Large intestine (tissue), 12 donors: ENCODE measurements around the gene DDOST. TPM values are rescaled to one million over a fixed set of nuclear protein-coding genes. Genes with fewer than 3 reads are reported as not detected.
A peak's percentile ranks its signal among the peaks of the same experiment; 100 is the strongest.

Source experiments
- DNase-seq, 2 donors: peaks; one replicate each; pipeline versions ENCODE4 v3.0.0 to v3.0.0-alpha.2; 2013
- H3K27ac ChIP-seq: one replicate; pipeline ENCODE4 v1.5.1; 2013; ENCODE audit warnings: low read length
- H3K27me3 ChIP-seq: 2 replicates; pipeline ENCODE4 v1.6.1; 2013; ENCODE audit warnings: low read length; ENCODE audit not compliant: control insufficient read depth, insufficient read depth
- H3K36me3 ChIP-seq: 2 replicates; pipeline ENCODE4 v1.6.1; 2013; ENCODE audit warnings: low read length; ENCODE audit not compliant: control insufficient read depth, insufficient read depth
- H3K4me1 ChIP-seq: one replicate; pipeline ENCODE4 v1.6.1; 2013; ENCODE audit warnings: low read length; ENCODE audit not compliant: control insufficient read depth, insufficient read depth
- H3K4me3 ChIP-seq: one replicate; pipeline ENCODE4 v1.5.1; 2013; ENCODE audit warnings: low read length
- H3K9me3 ChIP-seq: one replicate; pipeline ENCODE4 v1.6.1; 2013; ENCODE audit warnings: mild to moderate bottlenecking, low read depth, low read length, moderate library complexity; ENCODE audit not compliant: control insufficient read depth
- WGBS: methylation state at CpG from one replicate; pipeline ENCODE4 v1.1.5; 2013; ENCODE audit warnings: low lambda C conversion rate; ENCODE audit not compliant: insufficient coverage; 5-methylcytosine and 5-hydroxymethylcytosine counted together
- long read RNA-seq, 11 donors: transcript quantifications; one replicate each; lab custom pipeline, GENCODE V29; 2026
- polyA plus RNA-seq: library from polyadenylated mRNA; unstranded; fragments of 120-200 nt; gene quantifications from one replicate; pipeline ENCODE4 v1.2.1, GENCODE V29; 2013

The DDOST gene
- 201 TPM for polyA plus RNA-seq
- long read RNA-seq, donor 1, transcript DDOST-202 (11 exons, 2,126 nt): major isoform, 62 of 105 reads
- long read RNA-seq, donor 1, partial matches to known transcripts: 42 of 105 reads
- long read RNA-seq, donor 1, other reads (novel, unspliced or antisense): 0 of 105 reads
- long read RNA-seq, donor 2, transcript DDOST-202 (11 exons, 2,126 nt): major isoform, 121 of 198 reads
- long read RNA-seq, donor 2, transcript DDOST-205 (2 exons, 766 nt): minor isoform, 5 of 198 reads
- long read RNA-seq, donor 2, partial matches to known transcripts: 72 of 198 reads
- long read RNA-seq, donor 2, other reads (novel, unspliced or antisense): 0 of 198 reads
- long read RNA-seq, donor 3: 0 reads
- long read RNA-seq, donor 4, transcript DDOST-202 (11 exons, 2,126 nt): major isoform, 16 of 16 reads
- long read RNA-seq, donor 4, partial matches to known transcripts: 0 of 16 reads
- long read RNA-seq, donor 4, other reads (novel, unspliced or antisense): 0 of 16 reads
- long read RNA-seq, donor 5, transcript DDOST-202 (11 exons, 2,126 nt): major isoform, 69 of 70 reads
- long read RNA-seq, donor 5, partial matches to known transcripts: 0 of 70 reads
- long read RNA-seq, donor 5, other reads (novel, unspliced or antisense): 0 of 70 reads
- long read RNA-seq, donor 6, transcript DDOST-202 (11 exons, 2,126 nt): major isoform, 96 of 121 reads
- long read RNA-seq, donor 6, partial matches to known transcripts: 23 of 121 reads
- long read RNA-seq, donor 6, other reads (novel, unspliced or antisense): 0 of 121 reads
- long read RNA-seq, donor 7, transcript DDOST-202 (11 exons, 2,126 nt): major isoform, 35 of 40 reads
- long read RNA-seq, donor 7, partial matches to known transcripts: 5 of 40 reads
- long read RNA-seq, donor 7, other reads (novel, unspliced or antisense): 0 of 40 reads
- long read RNA-seq, donor 8, transcript DDOST-202 (11 exons, 2,126 nt): major isoform, 135 of 204 reads
- long read RNA-seq, donor 8, partial matches to known transcripts: 67 of 204 reads
- long read RNA-seq, donor 8, other reads (novel, unspliced or antisense): 0 of 204 reads
- long read RNA-seq, donor 9, transcript DDOST-202 (11 exons, 2,126 nt): major isoform, 98 of 150 reads
- long read RNA-seq, donor 9, partial matches to known transcripts: 50 of 150 reads
- long read RNA-seq, donor 9, other reads (novel, unspliced or antisense): 0 of 150 reads
- long read RNA-seq, donor 10, transcript DDOST-202 (11 exons, 2,126 nt): major isoform, 103 of 139 reads
- long read RNA-seq, donor 10, partial matches to known transcripts: 34 of 139 reads
- long read RNA-seq, donor 10, other reads (novel, unspliced or antisense): 0 of 139 reads
- long read RNA-seq, donor 11, transcript DDOST-202 (11 exons, 2,126 nt): major isoform, 84 of 94 reads
- long read RNA-seq, donor 11, partial matches to known transcripts: 10 of 94 reads
- long read RNA-seq, donor 11, other reads (novel, unspliced or antisense): 0 of 94 reads

DNA sequence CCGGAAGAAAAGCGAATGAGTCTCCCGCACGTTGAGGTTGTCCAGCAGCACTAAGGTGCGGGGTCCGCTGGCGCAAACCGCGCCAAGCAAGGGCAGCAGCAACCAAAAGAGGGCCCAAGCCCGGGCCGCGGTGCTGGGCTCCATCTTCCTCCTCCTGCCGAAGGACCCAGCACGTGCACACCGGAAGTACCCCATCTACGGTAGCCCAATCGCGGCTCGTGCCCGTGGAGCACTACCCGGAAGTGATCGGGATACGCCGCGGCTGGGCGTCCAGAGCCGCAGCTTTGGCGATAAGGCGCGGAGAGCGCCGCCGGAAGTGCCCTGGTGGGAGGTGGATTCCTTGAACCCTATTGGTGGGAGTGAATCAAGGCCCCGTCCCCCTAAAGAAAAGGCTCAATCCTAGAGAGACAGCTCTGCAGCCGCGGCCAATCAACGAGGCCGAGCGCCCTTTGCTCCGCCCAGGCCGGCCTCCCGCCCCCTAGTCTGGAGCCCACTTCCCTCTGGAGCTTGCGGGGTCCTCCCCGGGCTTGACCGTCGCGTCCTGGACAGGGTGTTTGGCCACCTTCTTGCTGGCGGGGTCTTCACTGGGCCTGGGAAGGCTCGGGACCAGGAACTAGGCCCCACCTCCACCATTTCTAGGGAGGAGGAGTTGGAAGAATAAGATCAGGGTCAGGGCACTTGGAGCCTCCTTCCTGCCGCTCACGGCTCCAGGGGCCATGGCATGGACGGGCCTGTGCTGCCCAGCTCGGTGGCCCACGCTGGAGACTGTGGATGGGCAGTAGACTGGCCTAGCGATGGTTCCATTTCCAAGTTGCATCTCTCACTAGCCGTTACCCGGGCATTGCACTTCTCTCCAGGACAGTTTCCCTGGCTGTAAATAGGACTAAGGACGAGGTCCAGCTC is at the start of gene DDOST:
Gene DDOST, minus strand, starts transcription at position 163 of the 903 bp plus-strand sequence. Its CDS starts 19 bp downstream, at position 144.
- peaks cover 5% of the 10 kb centered on the region for H3K9me3 ChIP-seq
- peak within 1 kb of the TSS; percentile 53 for H3K27ac ChIP-seq
- no peaks in the 10 kb centered on the region for H3K27me3 ChIP-seq
- H3K36me3 ChIP-seq: peaks cover 23% of the 10 kb centered on the region
- no CpG with 5 or more reads among the region's 58 CpGs for WGBS
- peaks cover 13% of the 10 kb centered on the region for H3K4me1 ChIP-seq
- peak; percentile 96 to 98 for DNase-seq
- H3K4me3 ChIP-seq: peak within 1 kb of the TSS; percentile 98

DNA sequence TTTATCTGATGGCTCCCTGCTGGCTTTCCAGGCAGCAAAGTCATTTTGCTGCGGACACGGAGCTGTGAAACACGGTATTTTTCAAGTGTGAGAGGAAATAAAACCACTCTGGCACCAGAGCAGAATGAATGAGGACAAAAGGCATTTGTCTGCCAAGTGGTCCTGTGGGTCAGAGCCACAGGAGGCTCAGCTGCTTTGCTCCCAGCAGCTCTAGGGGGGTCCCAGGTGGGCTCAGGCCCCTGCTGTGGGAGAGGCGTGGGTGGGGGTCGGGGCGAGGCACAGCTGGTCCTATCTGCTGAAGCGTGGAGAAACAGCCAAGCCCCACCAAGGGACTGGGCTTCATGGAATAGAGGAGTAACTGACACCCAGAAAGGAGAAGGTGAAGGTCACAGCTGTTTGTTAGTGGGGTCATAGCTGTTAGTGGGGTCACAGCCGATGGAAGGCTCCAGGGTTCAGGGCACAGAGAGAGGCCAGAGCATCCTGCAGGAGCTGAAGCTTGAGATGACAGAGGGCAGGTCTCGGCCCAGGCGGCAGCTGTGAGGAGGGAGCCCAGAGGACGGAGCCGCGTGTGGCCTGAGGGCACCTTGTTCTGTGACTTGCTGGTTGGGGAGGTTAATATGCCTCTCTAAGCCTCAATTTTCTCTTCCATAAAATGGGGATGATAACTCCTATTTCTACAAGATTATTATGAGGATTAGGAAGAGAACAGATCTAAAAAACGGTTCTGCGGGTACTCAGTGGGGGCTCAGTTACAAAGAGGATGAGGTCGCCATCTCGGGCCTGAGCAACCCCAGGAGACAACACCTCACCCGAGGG is 49.5 kb upstream of the DDOST start:
- no peaks in the 10 kb centered on the region for H3K4me1 ChIP-seq
- no peak for DNase-seq
- no peak overlapping the region for H3K27ac ChIP-seq
- no peaks in the 10 kb centered on the region for H3K9me3 ChIP-seq
- WGBS: no CpG with 5 or more reads among the region's 18 CpGs
- H3K4me3 ChIP-seq: no peak overlapping the region
- no peaks in the 10 kb centered on the region for H3K36me3 ChIP-seq
- no peaks in the 10 kb centered on the region for H3K27me3 ChIP-seq

DNA sequence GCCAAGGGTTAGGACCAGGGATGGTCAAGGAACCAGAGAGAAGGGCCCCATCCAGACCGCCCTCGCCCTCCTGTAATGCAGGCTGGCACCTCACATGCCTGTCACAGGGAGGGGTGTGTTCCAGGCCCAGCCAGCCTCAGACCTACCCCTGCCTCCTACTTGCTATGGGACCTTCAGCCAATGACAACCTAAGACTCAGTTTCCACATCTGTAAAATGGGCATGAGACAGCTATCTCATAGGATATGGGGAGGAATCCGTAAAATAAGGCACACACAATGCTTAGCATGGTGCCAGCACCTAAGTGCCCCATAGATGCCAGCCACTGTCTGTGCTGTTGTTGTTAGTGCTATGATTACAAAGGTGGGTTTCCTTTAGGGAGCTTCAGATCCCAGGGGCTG is 48.7 kb upstream of the DDOST start:
- WGBS: no CpG with 5 or more reads among the region's 3 CpGs
- Histone ChIP-seq H3K4me3 (no peak overlapping the region), H3K4me1 (no peaks in the 10 kb centered on the region), H3K36me3 (no peaks in the 10 kb centered on the region), H3K27ac (no peak overlapping the region), H3K9me3 (no peaks in the 10 kb centered on the region), H3K27me3 (no peaks in the 10 kb centered on the region)
- DNase-seq: no peak

DNA sequence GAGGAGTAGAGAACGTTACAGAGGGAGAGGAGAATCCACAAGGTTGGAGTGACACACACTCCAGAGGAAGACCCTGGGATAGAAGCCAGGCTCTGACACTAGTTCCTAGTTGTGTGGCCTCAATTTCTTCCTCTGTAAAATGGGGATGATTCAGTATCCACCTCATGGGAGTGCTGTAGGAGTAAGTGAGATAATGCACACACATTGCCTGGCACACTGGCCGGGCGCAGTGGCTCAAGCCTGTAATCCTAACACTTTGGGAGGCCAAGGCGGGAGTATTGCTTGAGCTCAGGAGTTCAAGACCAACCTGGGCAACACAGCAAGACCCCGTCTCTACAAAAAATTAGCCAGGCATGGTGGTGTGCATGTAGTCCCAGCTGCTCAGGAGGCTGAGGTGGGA is 47.7 kb upstream of the DDOST start:
- H3K4me1 ChIP-seq: no peaks in the 10 kb centered on the region
- WGBS: 86% methylated on average over 1 of the region's 5 CpGs
- H3K4me3 ChIP-seq: no peak overlapping the region
- no peaks in the 10 kb centered on the region for H3K27me3 ChIP-seq
- no peaks in the 10 kb centered on the region for H3K9me3 ChIP-seq
- no peak overlapping the region for H3K27ac ChIP-seq
- DNase-seq: no peak
- H3K36me3 ChIP-seq: no peaks in the 10 kb centered on the region

DNA sequence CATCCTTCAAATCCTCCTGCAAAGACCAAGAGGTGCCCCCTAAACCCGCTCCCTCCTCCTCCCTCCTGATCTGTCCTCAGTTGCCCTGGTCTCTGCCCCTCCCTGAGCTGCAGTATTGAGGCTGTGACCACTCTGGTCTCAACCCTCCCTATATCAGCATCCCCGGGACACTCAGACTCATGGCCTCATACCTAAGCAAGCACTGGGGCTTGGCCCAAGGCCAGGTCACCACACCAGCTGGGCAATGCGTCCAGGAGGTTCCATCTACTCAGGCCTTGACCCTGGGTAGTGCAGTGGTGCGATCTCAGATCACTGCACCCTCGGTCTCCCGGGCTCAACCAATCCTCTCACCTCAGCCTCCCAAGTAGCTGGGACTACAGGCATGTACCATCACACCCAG is 46.9 kb upstream of the DDOST start:
- WGBS: no CpG with 5 or more reads among the region's 6 CpGs
- H3K4me1 ChIP-seq: no peaks in the 10 kb centered on the region

DNA sequence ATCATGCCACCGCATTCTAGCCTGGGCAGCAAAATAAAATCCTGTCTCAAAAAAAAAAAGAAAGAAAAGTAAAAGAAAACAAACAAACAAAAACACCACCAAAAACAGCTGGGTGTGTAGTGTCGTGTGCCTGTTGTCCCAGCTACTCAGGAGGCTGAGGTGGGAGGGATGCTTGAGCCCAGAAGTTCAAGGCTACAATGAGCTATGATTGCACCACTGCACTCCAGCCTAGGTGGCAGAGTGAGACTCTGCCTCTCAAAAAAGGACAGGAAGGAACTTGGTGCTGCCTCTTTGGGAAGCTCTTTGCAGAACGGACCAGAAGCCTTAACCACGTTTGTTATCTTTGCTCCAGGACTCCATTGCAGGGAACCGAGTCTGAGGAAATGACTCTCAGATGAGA is 45.7 kb upstream of the DDOST start:
- WGBS: no CpG with 5 or more reads among the region's 5 CpGs
- Histone ChIP-seq H3K4me3 (no peak overlapping the region), H3K27me3 (no peaks in the 10 kb centered on the region), H3K27ac (no peak overlapping the region), H3K36me3 (no peaks in the 10 kb centered on the region), H3K4me1 (peaks cover 2% of the 10 kb centered on the region), H3K9me3 (no peaks in the 10 kb centered on the region)
- no peak for DNase-seq

More for the DNA sequence above, 46.9 kb upstream of the DDOST start:
- Histone ChIP-seq H3K4me3 (no peak overlapping the region), H3K36me3 (no peaks in the 10 kb centered on the region), H3K27ac (no peak overlapping the region), H3K27me3 (no peaks in the 10 kb centered on the region), H3K9me3 (no peaks in the 10 kb centered on the region)
- no peak for DNase-seq

DNA sequence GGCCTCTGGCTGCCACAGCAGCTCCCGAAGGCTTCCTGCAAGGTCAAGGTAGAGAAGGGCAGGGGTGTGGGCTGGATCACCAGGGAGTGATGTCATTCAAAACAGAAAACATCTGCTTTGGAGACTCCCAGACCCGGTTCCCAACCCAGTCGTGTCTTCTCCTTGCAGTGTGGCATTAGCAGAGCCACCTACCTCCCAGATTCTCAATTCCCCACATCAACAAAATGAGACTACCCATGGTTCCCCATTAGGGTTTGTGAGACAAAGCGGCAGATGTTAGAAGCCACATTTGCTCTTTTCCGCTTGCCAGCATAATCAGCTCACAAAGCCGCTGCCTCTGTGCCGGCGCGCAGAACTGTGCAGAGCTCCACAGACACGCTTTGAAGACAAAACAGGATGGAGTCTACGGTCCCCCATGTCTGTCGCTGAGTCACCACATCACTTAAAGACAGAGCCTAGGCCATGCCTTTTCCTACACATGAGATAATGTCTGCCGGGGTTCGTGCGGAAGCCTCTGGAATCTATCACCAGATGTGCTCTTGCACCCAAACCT is 44.1 kb upstream of the DDOST start:
- Histone ChIP-seq H3K4me3 (no peak overlapping the region), H3K36me3 (no peaks in the 10 kb centered on the region), H3K4me1 (peaks cover 4% of the 10 kb centered on the region), H3K27me3 (no peaks in the 10 kb centered on the region), H3K9me3 (no peaks in the 10 kb centered on the region), H3K27ac (no peak overlapping the region)
- DNase-seq: no peak
- 100% methylated on average over 2 of the region's 15 CpGs for WGBS

DNA sequence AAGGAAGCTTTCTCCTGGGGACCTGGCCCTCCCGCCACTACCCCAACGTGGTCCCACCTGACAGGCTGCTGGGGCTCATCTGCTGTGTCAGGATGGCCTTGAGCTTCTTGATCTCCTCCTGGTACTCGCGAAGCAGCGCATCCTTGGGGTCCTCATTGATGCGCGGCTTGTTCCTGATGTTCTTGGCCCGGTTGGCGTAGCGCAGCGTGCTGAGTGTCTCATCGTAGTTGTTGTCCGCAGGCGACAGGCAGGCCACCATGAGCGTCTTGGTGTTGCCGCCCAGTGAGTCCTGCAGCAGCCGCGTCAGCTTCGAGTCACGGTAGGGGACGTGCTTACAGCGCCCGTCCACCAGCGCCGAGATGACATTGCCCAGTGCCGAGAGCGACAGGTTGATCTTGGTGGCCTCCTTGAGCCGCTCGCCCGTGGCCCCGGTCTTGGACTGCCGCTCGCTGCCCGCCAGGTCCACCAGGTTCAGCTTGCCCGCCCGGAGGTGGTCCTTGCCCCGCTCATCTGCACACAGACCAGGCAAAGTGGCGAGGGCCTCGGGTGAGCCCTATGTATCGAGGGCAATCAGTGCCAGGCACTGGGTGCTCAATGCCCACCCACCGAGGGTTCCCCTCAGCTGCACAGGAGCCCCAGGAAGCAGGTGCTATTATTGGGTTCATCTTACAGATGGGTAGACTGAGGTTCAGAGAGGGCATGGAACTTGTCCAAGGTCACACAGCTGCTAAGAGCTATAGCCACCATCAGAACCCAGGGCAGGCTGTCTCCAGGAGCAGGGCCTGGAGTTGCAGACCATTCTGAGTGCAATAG is 43.4 kb upstream of the DDOST start:
- no peaks in the 10 kb centered on the region for H3K9me3 ChIP-seq
- WGBS: no CpG with 5 or more reads among the region's 41 CpGs
- peaks cover 4% of the 10 kb centered on the region for H3K4me1 ChIP-seq
- no peak overlapping the region for H3K4me3 ChIP-seq
- H3K36me3 ChIP-seq: no peaks in the 10 kb centered on the region
- no peak for DNase-seq
- H3K27me3 ChIP-seq: no peaks in the 10 kb centered on the region
- H3K27ac ChIP-seq: no peak overlapping the region
